H1 (cell line): ENCODE data around the gene COL9A2. TPM values are rescaled to one million over a fixed set of nuclear protein-coding genes. Genes with fewer than 3 reads are reported as not detected.

ENCODE experiments used
- CTCF ChIA-PET: fragments of 300-600 bp; sonication (Branson Sonifier 250); formaldehyde crosslinking; loops from one replicate; lab custom pipeline; 2021; ENCODE audit not compliant: partially characterized antibody; lab: Charles Lee
- POLR2A ChIA-PET: fragments of 300-600 bp; sonication (Branson Sonifier 250); formaldehyde crosslinking; loops from one replicate; lab custom pipeline; 2021; ENCODE audit warnings: inconsistent platforms; ENCODE audit not compliant: partially characterized antibody; lab: Charles Lee
- DNase-seq, 2 experiments: peaks; one replicate each; pipeline versions ENCODE4 v3.0.0 to v3.0.0-alpha.2; 2010 to 2022; ENCODE audit warnings: low spot score in 2 of 2, low read depth in 1 of 2, mixed read lengths in 1 of 2
- FAIRE-seq: peaks from 2 replicates; lab custom pipeline; 2011; peaks lifted over from hg19 to GRCh38; lab: Jason Lieb, UNC
- H2AFZ ChIP-seq: 2 replicates; pipeline ENCODE4 v1.8.1; 2012; ENCODE audit warnings: low read length, inconsistent platforms
- H2AK5ac ChIP-seq: 2 replicates; pipeline ENCODE4 v1.6.1; 2013; ENCODE audit warnings: low read depth, low read length
- H2BK120ac ChIP-seq: replicated peaks from 2 replicates; pipeline ENCODE3; 2013; ENCODE audit warnings: low read depth, low read length, inconsistent platforms
- H2BK12ac ChIP-seq: 2 replicates; pipeline ENCODE4 v1.6.1; 2013; ENCODE audit warnings: low read depth, low read length
- H2BK15ac ChIP-seq: 2 replicates; pipeline ENCODE4 v1.6.1; 2013; ENCODE audit warnings: low read length
- H2BK20ac ChIP-seq: 2 replicates; pipeline ENCODE4 v1.6.1; 2013; ENCODE audit warnings: low read length
- H2BK5ac ChIP-seq: 2 replicates; pipeline ENCODE4 v1.6.1; 2013; ENCODE audit warnings: low read depth, low read length
- H3K14ac ChIP-seq: 2 replicates; pipeline ENCODE4 v1.6.1; 2013; ENCODE audit warnings: inconsistent platforms; ENCODE audit not compliant: insufficient read length
- H3K18ac ChIP-seq: 2 replicates; pipeline ENCODE4 v1.6.1; 2013; ENCODE audit warnings: low read length; ENCODE audit errors: extremely low read depth
- H3K23ac ChIP-seq: 2 replicates; pipeline ENCODE4 v1.6.1; 2013; ENCODE audit warnings: inconsistent platforms; ENCODE audit not compliant: insufficient read length
- H3K23me2 ChIP-seq: 2 replicates; pipeline ENCODE4 v1.6.1; 2013; ENCODE audit warnings: low read depth, low read length
- H3K27ac ChIP-seq: 2 replicates; pipeline ENCODE4 v1.6.1; 2011; ENCODE audit warnings: low read depth, low read length, inconsistent platforms
- H3K27me3 ChIP-seq, 4 experiments: replicated peaks in 1 of 4; 1 replicate in 1 of 4; 2 replicates in 3 of 4; pipeline versions ENCODE4 v1.6.1 to v1.8.1; 2011 to 2013; ENCODE audit warnings: low read length in 3 of 4, mild to moderate bottlenecking in 3 of 4, inconsistent platforms in 2 of 4, mixed read lengths in 2 of 4, moderate library complexity in 1 of 4; ENCODE audit not compliant: control insufficient read depth in 3 of 4, insufficient read depth in 3 of 4; ENCODE audit errors: extremely low read depth in 1 of 4
- H3K36me3 ChIP-seq, 4 experiments: 2 replicates each; pipeline versions ENCODE4 v1.6.1 to v1.8.1; 2011 to 2013; ENCODE audit warnings: mild to moderate bottlenecking in 4 of 4, low read length in 3 of 4, moderate library complexity in 2 of 4, control low read depth in 1 of 4, inconsistent platforms in 1 of 4; ENCODE audit not compliant: insufficient read depth in 4 of 4, control insufficient read depth in 2 of 4
- H3K4ac ChIP-seq: replicated peaks from 2 replicates; pipeline ENCODE3; 2013; ENCODE audit warnings: low read length, low read depth, mixed read lengths, inconsistent platforms; ENCODE audit not compliant: insufficient read length
- H3K4me1 ChIP-seq, 4 experiments: replicated peaks in 1 of 4; 1 replicate in 1 of 4; 2 replicates in 3 of 4; pipeline versions ENCODE4 v1.6.1 to v1.8.1; 2011 to 2013; ENCODE audit warnings: low read length in 3 of 4, inconsistent platforms in 2 of 4, mixed read lengths in 1 of 4; ENCODE audit not compliant: insufficient read depth in 4 of 4, control insufficient read depth in 3 of 4
- H3K4me2 ChIP-seq, 2 experiments: 2 replicates each; pipeline versions ENCODE4 v1.6.1 to v1.8.1; 2011 to 2013; ENCODE audit warnings: low read depth in 2 of 2, low read length in 2 of 2, control low read depth in 1 of 2, inconsistent platforms in 1 of 2, mild to moderate bottlenecking in 1 of 2; ENCODE audit not compliant: insufficient read depth in 1 of 2
- H3K4me3 ChIP-seq, 4 experiments: fragments of 200-600, 300-600 bp in 1 of 4; sonication (generic), shearing (Covaris generic), sonication (Bioruptor Twin) in 1 of 4; 2 replicates each; pipeline versions ENCODE4 v1.5.1 to v1.8.1; 2011 to 2016; ENCODE audit warnings: low read length in 4 of 4, low read depth in 3 of 4, control low read depth in 2 of 4, inconsistent platforms in 2 of 4, mild to moderate bottlenecking in 2 of 4, mixed read lengths in 1 of 4, moderate library complexity in 1 of 4; ENCODE audit not compliant: insufficient read depth in 2 of 4; ENCODE audit errors: extremely low read depth in 1 of 4
- H3K56ac ChIP-seq: replicated peaks from 2 replicates; pipeline ENCODE3; 2013; ENCODE audit warnings: low read depth, mild to moderate bottlenecking, mixed read lengths, low read length, inconsistent platforms; ENCODE audit not compliant: insufficient read length
- H3K79me1 ChIP-seq: 2 replicates; pipeline ENCODE4 v1.6.1; 2013; ENCODE audit warnings: low read depth, low read length, control low read depth
- H3K79me2 ChIP-seq, 2 experiments: 2 replicates each; pipeline versions ENCODE4 v1.6.1 to v1.8.1; 2012 to 2013; ENCODE audit warnings: low read length in 2 of 2, mild to moderate bottlenecking in 2 of 2, inconsistent platforms in 1 of 2; ENCODE audit not compliant: insufficient read depth in 2 of 2, control insufficient read depth in 1 of 2
- H3K9ac ChIP-seq, 4 experiments: replicated peaks in 1 of 4; 1 replicate in 1 of 4; 2 replicates in 3 of 4; pipeline versions ENCODE4 v1.6.1 to v1.8.1; 2011 to 2013; ENCODE audit warnings: low read depth in 3 of 4, low read length in 3 of 4, control low read depth in 2 of 4, mild to moderate bottlenecking in 2 of 4, moderate library complexity in 2 of 4, inconsistent platforms in 1 of 4; ENCODE audit errors: extremely low read depth in 1 of 4
- H3K9me3 ChIP-seq, 2 experiments: 2 replicates each; pipeline versions ENCODE4 v1.6.1 to v1.8.1; 2012 to 2013; ENCODE audit warnings: mild to moderate bottlenecking in 2 of 2, moderate library complexity in 2 of 2, control low read depth in 1 of 2, inconsistent platforms in 1 of 2, low read depth in 1 of 2, low read length in 1 of 2, mixed read lengths in 1 of 2; ENCODE audit not compliant: insufficient read depth in 2 of 2
- H4K20me1 ChIP-seq, 2 experiments: replicated peaks in 1 of 2; 2 replicates each; pipeline versions ENCODE3 to v1.8.1; 2011 to 2013; ENCODE audit warnings: inconsistent platforms in 2 of 2, low read length in 2 of 2, mild to moderate bottlenecking in 1 of 2; ENCODE audit not compliant: insufficient read depth in 2 of 2, control insufficient read depth in 1 of 2
- H4K5ac ChIP-seq: 2 replicates; pipeline ENCODE4 v1.6.1; 2013; ENCODE audit warnings: low read length, low read depth, mixed read lengths, inconsistent platforms; ENCODE audit not compliant: insufficient read length
- H4K8ac ChIP-seq: 2 replicates; pipeline ENCODE4 v1.8.0; 2013; ENCODE audit warnings: mild to moderate bottlenecking, moderate library complexity, low read length, inconsistent platforms; ENCODE audit not compliant: insufficient read depth; ENCODE audit errors: extremely low read depth
- H4K91ac ChIP-seq: replicated peaks from 2 replicates; pipeline ENCODE3; 2013; ENCODE audit warnings: low read length, mixed read lengths, inconsistent platforms; ENCODE audit not compliant: insufficient read length
- BACH1 ChIP-seq: IDR thresholded peaks from 2 replicates; pipeline ENCODE4 v1.6.1; 2012; ENCODE audit warnings: low read length, improper control_type of control experiment
- CREB1 ChIP-seq: IDR thresholded peaks from 2 replicates; pipeline ENCODE4 v1.6.1; 2012; ENCODE audit warnings: inconsistent platforms
- E2F6 ChIP-seq: IDR thresholded peaks from 2 replicates; pipeline ENCODE4 v1.6.1; 2012; ENCODE audit warnings: inconsistent platforms
- EP300 ChIP-seq, 2 experiments: IDR thresholded peaks; 1 replicate in 1 of 2; 2 replicates in 1 of 2; pipeline ENCODE4 v1.6.1; 2011 to 2012; ENCODE audit warnings: low read depth in 2 of 2, low read length in 2 of 2, mild to moderate bottlenecking in 2 of 2, borderline replicate concordance in 1 of 2, inconsistent platforms in 1 of 2, moderate library complexity in 1 of 2
- GTF2F1 ChIP-seq: IDR thresholded peaks from 2 replicates; pipeline ENCODE4 v1.6.1; 2012; ENCODE audit warnings: low read depth, low read length, improper control_type of control experiment, borderline replicate concordance
- KDM5A ChIP-seq: fragments of 200-600 bp; IDR thresholded peaks from 2 replicates; pipeline ENCODE4 v1.7.1; 2012; ENCODE audit warnings: mild to moderate bottlenecking, low read length, inconsistent platforms, mixed read lengths
- RAD21 ChIP-seq, 2 experiments: IDR thresholded peaks in 1 of 2; conservative IDR thresholded peaks in 1 of 2; 2 replicates each; pipeline ENCODE4 v1.6.1; 2011; ENCODE audit warnings: low read depth in 2 of 2, low read length in 2 of 2, improper control_type of control experiment in 1 of 2, inconsistent platforms in 1 of 2, mild to moderate bottlenecking in 1 of 2, moderate library complexity in 1 of 2
- RBBP5 ChIP-seq: IDR thresholded peaks from 2 replicates; pipeline ENCODE4 v1.7.1; 2012; ENCODE audit warnings: low read depth, mild to moderate bottlenecking, inconsistent platforms, low read length, moderate library complexity, borderline replicate concordance
- SRF ChIP-seq: IDR thresholded peaks from 2 replicates; pipeline ENCODE4 v1.6.1; 2011; ENCODE audit warnings: mild to moderate bottlenecking, low read depth, low read length, moderate library complexity
- TAF7 ChIP-seq: optimal IDR thresholded peaks from 2 replicates; pipeline ENCODE3; 2011; ENCODE audit warnings: low read depth, mild to moderate bottlenecking, inconsistent platforms, low read length, moderate library complexity, borderline replicate concordance
- WGBS, 2 experiments: shearing (Covaris generic) in 1 of 2; methylation state at CpG; one replicate each; pipeline versions ENCODE4 v1.1.6 to v1.1.7; 2013 to 2015; ENCODE audit warnings: low lambda C conversion rate in 2 of 2, mixed read lengths in 2 of 2, inconsistent platforms in 1 of 2, low coverage in 1 of 2, missing lambda C conversion rate in 1 of 2; ENCODE audit not compliant: insufficient replicate concordance in 2 of 2, insufficient coverage in 1 of 2, insufficient read length in 1 of 2; ENCODE audit errors: extremely low coverage in 1 of 2, missing lambda C conversion rate in 1 of 2; 5-methylcytosine and 5-hydroxymethylcytosine counted together
- polyA plus RNA-seq, 7 experiments: library from polyadenylated mRNA; depleted of rRNA in 3 of 7; stranded (reverse) in 5 of 7; unstranded in 2 of 7; fragments of >200 nt in 5 of 7; fragments of 200-250 nt in 2 of 7; gene quantifications; 1 replicate in 5 of 7; 2 replicates in 1 of 7; 4 replicates in 1 of 7; pipeline versions ENCODE4 v1.2.1 to v1.2.3, GENCODE V29; 2011 to 2013; ENCODE audit warnings: missing spikeins in 2 of 7, mixed read lengths in 2 of 7
- total RNA-seq: library from RNA; stranded (reverse); fragmentation: NEBNext Ultra II Directional; extraction: Animal tissue kit (Norgen Biotek cat#: 25700); gene quantifications from 2 replicates; pipeline ENCODE4 v1.2.1, GENCODE V29; 2021
- TF ChIP-seq, protein P1 (sequence below): IDR thresholded peaks from 2 replicates; pipeline ENCODE4 v1.6.1; 2012; ENCODE audit warnings: low read length, inconsistent platforms

Gene COL9A2
- total and polyA plus RNA-seq, 2 of the 8 experiments (the other 6 are each of a cell fraction or from before 2014, with no cell fraction given): 3.2 to 3.3 TPM

DNA sequence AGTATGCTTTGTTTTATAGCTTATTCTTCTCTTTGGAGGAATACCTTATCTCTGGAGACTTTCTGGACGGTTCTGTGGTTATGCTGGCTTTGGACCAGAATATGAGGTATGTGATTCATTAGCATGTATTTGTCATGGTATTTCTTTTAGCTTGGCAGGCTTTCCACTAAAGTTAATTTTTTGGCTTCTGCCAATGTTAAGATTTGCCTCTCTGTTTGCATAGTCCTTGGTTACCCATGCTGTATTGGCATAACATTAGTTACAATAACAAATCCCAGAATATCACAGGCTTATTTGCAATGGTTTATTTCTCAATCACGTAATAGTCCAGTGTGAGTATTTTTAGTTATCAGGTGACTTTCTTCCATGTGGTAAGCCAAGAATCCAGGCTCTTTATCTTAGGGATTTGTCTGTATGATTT is 49.3 kb downstream of the COL9A2 start:
- H2AK5ac ChIP-seq: no peak overlapping the region
- no peak overlapping the region for H2BK20ac ChIP-seq
- DNase-seq (no peak), FAIRE-seq (no peak)
- H3K14ac ChIP-seq: no peak overlapping the region
- H3K18ac ChIP-seq: no peak overlapping the region
- no peaks in the 10 kb centered on the region; a peak in 2 of 4 replicates for H3K79me2 ChIP-seq
- POLR2A ChIA-PET: interaction anchor here (1.3 to 1.5 kb wide), 2 partner anchors 9 to 12 kb away, joined by 3 read pairs; no protein-coding TSS in a partner anchor
- no peaks in the 10 kb centered on the region for H3K27me3 ChIP-seq
- H3K9me3 ChIP-seq: no peaks in the 10 kb centered on the region
- no peak overlapping the region for H3K4ac ChIP-seq
- peaks cover 1 to 2% of the 10 kb centered on the region in 2 experiments for H4K20me1 ChIP-seq
- peaks cover 6 to 56% (median 21%) of the 10 kb centered on the region in 4 experiments for H3K36me3 ChIP-seq
- no peak overlapping the region for H4K8ac ChIP-seq
- no peak overlapping the region for H2AFZ ChIP-seq
- H2BK5ac ChIP-seq: no peak overlapping the region
- H3K4me3 ChIP-seq: no peak overlapping the region
- H2BK12ac ChIP-seq: no peak overlapping the region
- H3K27ac ChIP-seq: no peak overlapping the region
- no peak overlapping the region for H4K5ac ChIP-seq
- no peaks in the 10 kb centered on the region; the same call in 1 of the 2 replicates for H3K23me2 ChIP-seq
- CTCF ChIA-PET: interaction anchor here (0.6 to 2.0 kb wide), 2 partner anchors 71 to 235 kb away, joined by 3 to 6 read pairs; no protein-coding TSS in a partner anchor
- no peaks in the 10 kb centered on the region for H3K4me1 ChIP-seq
- no peak overlapping the region for H2BK15ac ChIP-seq
- no peak overlapping the region for H3K4me2 ChIP-seq
- H2BK120ac ChIP-seq: no peak overlapping the region
- H3K23ac ChIP-seq: no peak overlapping the region
- no peak overlapping the region for H4K91ac ChIP-seq
- no peak overlapping the region for H3K9ac ChIP-seq
- H3K56ac ChIP-seq: no peak overlapping the region
- 89% methylated on average over 2 of the region's 2 CpGs; no CpG with 5 or more reads in 1 of the 2 experiments for WGBS, 2 experiments
- no peaks in the 10 kb centered on the region for H3K79me1 ChIP-seq
- TF ChIP-seq RBBP5 (no peak), GTF2F1 (no peak), SRF (no peak), BACH1 (no peak), KDM5A (no peak), EP300 (IDR thresholded peaks at IDR 0.05; ENCODE audit: borderline replicate concordance in 1 of 2, low read depth in 2 of 2, low read length in 2 of 2) (no peak), E2F6 (no peak), RAD21 (IDR thresholded peaks at IDR 0.05 in 1 of 2, conservative IDR thresholded peaks at IDR 0.05 in 1 of 2; ENCODE audit: low read depth in 2 of 2, low read length in 2 of 2) (no peak), TAF7 (no peak), CREB1 (no peak)
- TF ChIP-seq, protein P1, sequence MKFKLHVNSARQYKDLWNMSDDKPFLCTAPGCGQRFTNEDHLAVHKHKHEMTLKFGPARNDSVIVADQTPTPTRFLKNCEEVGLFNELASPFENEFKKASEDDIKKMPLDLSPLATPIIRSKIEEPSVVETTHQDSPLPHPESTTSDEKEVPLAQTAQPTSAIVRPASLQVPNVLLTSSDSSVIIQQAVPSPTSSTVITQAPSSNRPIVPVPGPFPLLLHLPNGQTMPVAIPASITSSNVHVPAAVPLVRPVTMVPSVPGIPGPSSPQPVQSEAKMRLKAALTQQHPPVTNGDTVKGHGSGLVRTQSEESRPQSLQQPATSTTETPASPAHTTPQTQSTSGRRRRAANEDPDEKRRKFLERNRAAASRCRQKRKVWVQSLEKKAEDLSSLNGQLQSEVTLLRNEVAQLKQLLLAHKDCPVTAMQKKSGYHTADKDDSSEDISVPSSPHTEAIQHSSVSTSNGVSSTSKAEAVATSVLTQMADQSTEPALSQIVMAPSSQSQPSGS: no peak
